K562 (cell line): ENCODE results near the gene IP6K1. TPM values are rescaled to one million over a fixed set of nuclear protein-coding genes. Genes with fewer than 3 reads are reported as not detected.

Source experiments
- ATAC-seq: fragments of 200-7000 bp; cut with Tn5 transposase; 3 replicates; pipeline ENCODE4 v1.9.1; 2020; ENCODE audit warnings: moderate library complexity
- BruUV-seq: library from RNA; stranded (reverse); fragments of 400-500 nt; replicated peaks from 2 replicates; lab custom pipeline; 2021; lab: Mats Ljungman, UMichigan
- CTCF ChIA-PET: fragments of 300-600 bp; formaldehyde crosslinking; extraction: SDS; loops from one replicate; lab custom pipeline; 2021; ENCODE audit warnings: low intra/inter-chr PET ratio; lab: Yijun Ruan, JAX
- POLR2A ChIA-PET: fragments of 300-600, 350-650 bp; sonication (Branson Sonifier 250); formaldehyde crosslinking; extraction: SDS; loops from one replicate; lab custom pipeline; 2021; ENCODE audit warnings: antibody characterized with exemption, inconsistent platforms; lab: Yijun Ruan, JAX
- DNase-seq, 4 experiments: peaks; one replicate each; pipeline versions ENCODE4 v3.0.0 to v3.0.0-alpha.2; 2011 to 2018; ENCODE audit warnings: low spot score in 3 of 4, mixed read lengths in 3 of 4; ENCODE audit errors: extremely low read depth in 1 of 4
- FAIRE-seq: peaks from 2 replicates; lab custom pipeline; 2011; peaks lifted over from hg19 to GRCh38; lab: Jason Lieb, UNC
- H2AFZ ChIP-seq: 2 replicates; pipeline ENCODE4 v1.6.0; 2011; ENCODE audit warnings: low read depth, low read length, control low read depth, inconsistent platforms
- H3K27ac ChIP-seq: fragments of 200-600 bp; 3 replicates; pipeline ENCODE4 v1.8.0; 2011; ENCODE audit warnings: low read depth, mild to moderate bottlenecking, control low read depth, inconsistent platforms, low read length, moderate library complexity, mixed read lengths; ENCODE audit errors: extremely low read depth
- H3K27me3 ChIP-seq, 2 experiments: fragments of 300-600 bp in 1 of 2; 2 replicates in 1 of 2; 3 replicates in 1 of 2; pipeline versions ENCODE4 v1.6.0 to v1.8.0; 2011; ENCODE audit warnings: inconsistent platforms in 2 of 2, low read length in 2 of 2, mild to moderate bottlenecking in 1 of 2, mixed read lengths in 1 of 2, moderate library complexity in 1 of 2; ENCODE audit not compliant: control insufficient read depth in 2 of 2, insufficient read depth in 2 of 2
- H3K36me3 ChIP-seq: fragments of 300-600 bp; 3 replicates; pipeline ENCODE4 v1.8.0; 2011; ENCODE audit warnings: mild to moderate bottlenecking, low read length, inconsistent platforms; ENCODE audit not compliant: control insufficient read depth, insufficient read depth
- H3K4me1 ChIP-seq, 2 experiments: fragments of 200-600 bp in 1 of 2; replicated peaks in 1 of 2; 2 replicates in 1 of 2; 3 replicates in 1 of 2; pipeline versions ENCODE4 v1.5.1 to v1.8.0; 2011; ENCODE audit warnings: inconsistent platforms in 2 of 2, low read length in 2 of 2, mild to moderate bottlenecking in 1 of 2, mixed read lengths in 1 of 2, moderate library complexity in 1 of 2; ENCODE audit not compliant: control insufficient read depth in 2 of 2, insufficient read depth in 2 of 2
- H3K4me2 ChIP-seq: 2 replicates; pipeline ENCODE4 v1.6.1; 2011; ENCODE audit warnings: low read length, control low read depth, inconsistent platforms, mixed read lengths; ENCODE audit not compliant: insufficient read depth
- H3K4me3 ChIP-seq: fragments of 200-600 bp; sonication (generic), shearing (Covaris generic); 2 replicates; pipeline ENCODE4 v1.5.1; 2016; ENCODE audit warnings: control low read depth, inconsistent platforms
- H3K79me2 ChIP-seq: fragments of 200-600 bp; 3 replicates; pipeline ENCODE4 v1.8.0; 2011; ENCODE audit warnings: low read length, inconsistent platforms; ENCODE audit not compliant: control insufficient read depth, insufficient read depth
- H3K9ac ChIP-seq, 2 experiments: 2 replicates each; pipeline versions ENCODE4 v1.6.0 to v1.6.1; 2011; ENCODE audit warnings: low read depth in 2 of 2, low read length in 2 of 2, control low read depth in 1 of 2, inconsistent platforms in 1 of 2, mild to moderate bottlenecking in 1 of 2, mixed read lengths in 1 of 2; ENCODE audit not compliant: insufficient read depth in 1 of 2
- H3K9me1 ChIP-seq: one replicate; pipeline ENCODE4 v1.6.0; 2011; ENCODE audit warnings: inconsistent platforms, mild to moderate bottlenecking, low read length, moderate library complexity; ENCODE audit not compliant: control insufficient read depth, insufficient read depth
- H3K9me3 ChIP-seq: replicated peaks from 2 replicates; pipeline ENCODE4 v1.5.1; 2011; ENCODE audit warnings: low read depth, low read length, inconsistent platforms; ENCODE audit not compliant: control insufficient read depth, insufficient read depth
- H4K20me1 ChIP-seq: replicated peaks from 2 replicates; pipeline ENCODE4 v1.6.1; 2011; ENCODE audit warnings: low read length, inconsistent platforms, mixed read lengths; ENCODE audit not compliant: control insufficient read depth, insufficient read depth
- ELK3 ChIP-seq: fragments of 450-650 bp; formaldehyde crosslinking; IDR thresholded peaks from 2 replicates; pipeline ENCODE4 v1.4.0; 2020; ENCODE audit warnings: mild to moderate bottlenecking
- MED1 ChIP-seq: sonication (generic); formaldehyde crosslinking; IDR thresholded peaks from 2 replicates; pipeline ENCODE4 v1.8.1; 2023; ENCODE audit warnings: missing genetic modification reagents, borderline replicate concordance
- NCOR1 ChIP-seq: fragments of 450-650 bp; IDR thresholded peaks from 2 replicates; pipeline ENCODE4 v1.6.1; 2016; ENCODE audit warnings: mild to moderate bottlenecking, moderate library complexity
- POLR2H ChIP-seq: IDR thresholded peaks from 2 replicates; pipeline ENCODE4 v1.6.1; 2016; ENCODE audit warnings: missing genetic modification characterization, low read depth, mild to moderate bottlenecking, control low read depth, missing compliant biosample characterization, moderate library complexity
- ZFPM2 ChIP-seq: fragments of 250-450 bp; sonication (Bioruptor Pico); IDR thresholded peaks from 2 replicates; pipeline ENCODE4 v1.5.1; 2022; ENCODE audit warnings: mild to moderate bottlenecking
- ZNF395 ChIP-seq: fragments of 200-800 bp; sonication (Bioruptor generic); IDR thresholded peaks from 2 replicates; pipeline ENCODE4 v1.6.1; 2017; ENCODE audit warnings: missing genetic modification characterization, missing compliant biosample characterization
- ZNF551 ChIP-seq: fragments of 250-450 bp; sonication (Bioruptor Pico); IDR thresholded peaks from 2 replicates; pipeline ENCODE4 v1.5.0; 2021; ENCODE audit warnings: mild to moderate bottlenecking, moderate library complexity
- WGBS: fragments of 100-300 bp; shearing (Covaris generic); methylation state at CpG from one replicate; pipeline ENCODE4 v1.1.6; 2016; ENCODE audit warnings: low coverage, mixed read lengths; ENCODE audit not compliant: insufficient coverage; ENCODE audit errors: missing lambda C conversion rate; 5-methylcytosine and 5-hydroxymethylcytosine counted together
- in situ Hi-C: fragments of 300-500 bp; cut with MboI; formaldehyde crosslinking; loops from 4 replicates; pipeline ENCODE4 v1.15.0; 2018; ENCODE audit warnings: inconsistent platforms, mixed read lengths
- intact Hi-C: fragments of 100-400 bp; cut with micrococcal nuclease; formaldehyde crosslinking; loops from 2 replicates; pipeline ENCODE4 v1.14.2; 2022
- polyA plus RNA-seq, 8 experiments: library from polyadenylated mRNA; depleted of rRNA in 4 of 8; stranded (reverse) in 5 of 8; unstranded in 3 of 8; fragments of >200 nt; fragmentation: Nextera tagmentation in 2 of 8; fragmentation: Illumina TruSeq in 1 of 8; extraction: Ambion mirVana in 2 of 8; extraction: Trizol in 1 of 8; gene quantifications; 2 replicates each; pipeline versions ENCODE4 v1.2.1 to v1.2.3, GENCODE V29; 2011 to 2014; ENCODE audit warnings: inconsistent platforms in 1 of 8, missing spikeins in 1 of 8
- total RNA-seq, 7 experiments: library from RNA; depleted of rRNA in 6 of 7; stranded (reverse); fragments of >200 nt in 6 of 7; fragmentation: Illumina TruSeq in 2 of 7; extraction: Trizol in 2 of 7; gene quantifications; 2 replicates each; pipeline versions ENCODE4 v1.2.1 to v1.2.3, GENCODE V29; 2011 to 2021; ENCODE audit warnings: low replicate concordance in 1 of 7
- TF ChIP-seq, protein P1 (sequence below): fragments of 450-650 bp; IDR thresholded peaks from 2 replicates; pipeline ENCODE4 v1.6.1; 2016; ENCODE audit warnings: missing biosample characterization, missing genetic modification characterization

Gene IP6K1
- total and polyA plus RNA-seq, 9 of the 15 experiments (the other 6 are each of a cell fraction or from before 2014, with no cell fraction given) = 0.46 to 29.2 (median 13.1) TPM

GRCh38 chr3:49738067-49738713, 48.2 kb downstream of the IP6K1 start:
- BruUV-seq = no TSS peak
- no peaks in the 10 kb centered on the region for H3K9me1 ChIP-seq
- H3K27ac ChIP-seq = no peak overlapping the region
- H3K27me3 ChIP-seq = no peaks in the 10 kb centered on the region
- no peaks in the 10 kb centered on the region for H4K20me1 ChIP-seq
- H3K4me1 ChIP-seq = no peaks in the 10 kb centered on the region
- no peak for ATAC-seq
- H3K4me2 ChIP-seq = no peak overlapping the region
- no peak overlapping the region; a peak in 1 of 4 replicates for H3K9ac ChIP-seq
- in situ Hi-C loops = no loop called here
- no peak for DNase-seq
- POLR2A ChIA-PET = interaction anchor here (0.5 to 1.4 kb wide), 2 partner anchors 14 to 377 kb away, joined by 3 to 4 read pairs; partner anchors contain the start of gene GMPPB
- no peak for FAIRE-seq
- no peak overlapping the region for H3K4me3 ChIP-seq
- H3K79me2 ChIP-seq = no peaks in the 10 kb centered on the region; the same call in 1 of the 3 replicates
- no peaks in the 10 kb centered on the region for H3K9me3 ChIP-seq
- CTCF ChIA-PET = no interaction called here
- H3K36me3 ChIP-seq = peaks cover 57% of the 10 kb centered on the region
- H2AFZ ChIP-seq = no peak overlapping the region
- intact Hi-C loops = no loop called here
- WGBS = 90% methylated on average over 6 of the region's 11 CpGs
- TF ChIP-seq POLR2H (tag) (no peak), ZFPM2 (CRISPR knock-in tag) (no peak), ZNF395 (CRISPR knock-in tag) (no peak), ELK3 (no peak), MED1 (CRISPR knock-in tag) (no peak), NCOR1 (no peak), ZNF551 (CRISPR knock-in tag) (no peak)
- TF ChIP-seq, protein P1, sequence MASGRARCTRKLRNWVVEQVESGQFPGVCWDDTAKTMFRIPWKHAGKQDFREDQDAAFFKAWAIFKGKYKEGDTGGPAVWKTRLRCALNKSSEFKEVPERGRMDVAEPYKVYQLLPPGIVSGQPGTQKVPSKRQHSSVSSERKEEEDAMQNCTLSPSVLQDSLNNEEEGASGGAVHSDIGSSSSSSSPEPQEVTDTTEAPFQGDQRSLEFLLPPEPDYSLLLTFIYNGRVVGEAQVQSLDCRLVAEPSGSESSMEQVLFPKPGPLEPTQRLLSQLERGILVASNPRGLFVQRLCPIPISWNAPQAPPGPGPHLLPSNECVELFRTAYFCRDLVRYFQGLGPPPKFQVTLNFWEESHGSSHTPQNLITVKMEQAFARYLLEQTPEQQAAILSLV (tag) = no peak
